Peyer's patch (tissue), 4 donors: ENCODE results near the gene BTBD18. TPM values are rescaled to one million over a fixed set of nuclear protein-coding genes. Genes with fewer than 3 reads are reported as not detected.
"Not testable (repeated sequence)": the region's sequence is repeated elsewhere in the genome, so short reads cannot be mapped to it uniquely, and the experiment has no call there.

Experiments used
- DNase-seq, 3 donors: peaks; one replicate each; pipeline ENCODE4 v3.0.0-alpha.2; 2017 to 2019
- H3K27ac ChIP-seq, 4 donors: fragments of 200-600 bp; sonication (generic); one replicate each; pipeline ENCODE4 v1.5.1; 2016 to 2019
- H3K27me3 ChIP-seq, 2 donors: fragments of 200-600 bp; sonication (generic); one replicate each; pipeline ENCODE4 v1.5.1; 2019
- H3K36me3 ChIP-seq, 3 donors: fragments of 200-600 bp; sonication (generic); one replicate each; pipeline ENCODE4 v1.5.1; 2016 to 2019
- H3K4me1 ChIP-seq, 4 donors: fragments of 200-600 bp; sonication (generic); one replicate each; pipeline ENCODE4 v1.5.1; 2016 to 2019
- H3K4me3 ChIP-seq, 4 donors: fragments of 200-600 bp; sonication (generic); 1 replicate in 3 of 4; 2 replicates in 1 of 4; pipeline ENCODE4 v1.5.1; 2016 to 2019; ENCODE audit warnings: mild to moderate bottlenecking in 1 of 4
- H3K9me3 ChIP-seq, 4 donors: fragments of 200-600 bp; sonication (generic); one replicate each; pipeline ENCODE4 v1.5.1; 2016 to 2019; ENCODE audit warnings: mild to moderate bottlenecking in 1 of 4
- POLR2A ChIP-seq, 2 donors: fragments of 450-650 bp; IDR thresholded peaks; one replicate each; pipeline ENCODE4 v1.5.1; 2017; ENCODE audit warnings: antibody characterized with exemption in 2 of 2, mild to moderate bottlenecking in 2 of 2, moderate library complexity in 2 of 2
- total RNA-seq, 4 donors: library from RNA; depleted of rRNA; stranded (reverse); fragments of >200 nt; gene quantifications; one replicate each; pipeline ENCODE4 v1.1.0, GENCODE V29; 2016
- TF ChIP-seq, protein P1 (sequence below), 6 experiments: fragments of 450-650 bp in 4 of 6; fragments of 200-600 bp in 2 of 6; sonication (generic) in 1 of 6; IDR thresholded peaks; one replicate each; pipeline ENCODE4 v1.5.1; 2017 to 2019; ENCODE audit warnings: antibody characterized with exemption in 6 of 6, mild to moderate bottlenecking in 3 of 6, moderate library complexity in 1 of 6

Gene BTBD18
- total RNA-seq, 4 donors from 2014 or later, result not detected

DNA sequence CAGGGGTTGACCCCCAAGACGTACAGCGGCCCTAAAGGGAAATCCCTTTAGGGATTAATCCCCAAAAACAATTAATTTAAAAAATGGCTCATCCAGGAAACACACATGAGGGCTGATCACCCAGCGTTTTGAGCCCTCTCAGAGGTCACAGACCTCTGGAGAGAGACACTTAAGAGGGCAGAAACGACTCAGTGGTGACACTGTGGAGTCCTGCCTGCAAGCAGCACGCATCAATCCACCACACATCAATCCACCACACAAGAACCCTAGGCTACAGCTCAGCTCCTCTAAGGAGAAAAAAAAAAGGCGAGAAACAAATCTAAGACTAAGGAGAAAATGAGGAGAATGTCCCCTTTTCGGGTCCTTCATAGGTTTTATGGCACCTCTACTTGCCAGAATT is 22.8 kb downstream of the BTBD18 start:
- Histone ChIP-seq H3K9me3 (no peaks in the 10 kb centered on the region), H3K36me3 (no peaks in the 10 kb centered on the region), H3K27me3 (no peaks in the 10 kb centered on the region), H3K4me1 (peaks cover 0 to 10% (median 0%) of the 10 kb centered on the region in 4 donors), H3K27ac (no peak overlapping the region), H3K4me3 (no peak overlapping the region)
- DNase-seq, result no peak
- TF ChIP-seq POLR2A (IDR thresholded peaks at IDR 0.05), result no peak
- TF ChIP-seq, protein P1, sequence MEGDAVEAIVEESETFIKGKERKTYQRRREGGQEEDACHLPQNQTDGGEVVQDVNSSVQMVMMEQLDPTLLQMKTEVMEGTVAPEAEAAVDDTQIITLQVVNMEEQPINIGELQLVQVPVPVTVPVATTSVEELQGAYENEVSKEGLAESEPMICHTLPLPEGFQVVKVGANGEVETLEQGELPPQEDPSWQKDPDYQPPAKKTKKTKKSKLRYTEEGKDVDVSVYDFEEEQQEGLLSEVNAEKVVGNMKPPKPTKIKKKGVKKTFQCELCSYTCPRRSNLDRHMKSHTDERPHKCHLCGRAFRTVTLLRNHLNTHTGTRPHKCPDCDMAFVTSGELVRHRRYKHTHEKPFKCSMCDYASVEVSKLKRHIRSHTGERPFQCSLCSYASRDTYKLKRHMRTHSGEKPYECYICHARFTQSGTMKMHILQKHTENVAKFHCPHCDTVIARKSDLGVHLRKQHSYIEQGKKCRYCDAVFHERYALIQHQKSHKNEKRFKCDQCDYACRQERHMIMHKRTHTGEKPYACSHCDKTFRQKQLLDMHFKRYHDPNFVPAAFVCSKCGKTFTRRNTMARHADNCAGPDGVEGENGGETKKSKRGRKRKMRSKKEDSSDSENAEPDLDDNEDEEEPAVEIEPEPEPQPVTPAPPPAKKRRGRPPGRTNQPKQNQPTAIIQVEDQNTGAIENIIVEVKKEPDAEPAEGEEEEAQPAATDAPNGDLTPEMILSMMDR (IDR thresholded peaks at IDR 0.05), result no peak

- no peak for DNase-seq
- no peak for TF ChIP-seq POLR2A (IDR thresholded peaks at IDR 0.05)
- TF ChIP-seq, protein P1 (IDR thresholded peaks at IDR 0.05), result no peak
- peaks cover 0 to 8% (median 0%) of the 10 kb centered on the region in 3 donors for H3K36me3 ChIP-seq
- H3K27ac ChIP-seq, result no peak overlapping the region
- H3K27me3 ChIP-seq, result no peaks in the 10 kb centered on the region
- no peak overlapping the region for H3K4me3 ChIP-seq
- H3K4me1 ChIP-seq, result peaks cover 0 to 4% (median 0%) of the 10 kb centered on the region in 4 donors
- H3K9me3 ChIP-seq, result no peaks in the 10 kb centered on the region
These were observed 24.4 kb downstream of the BTBD18 start for GRCh38 chr11:57727185-57727584.

- H3K36me3 ChIP-seq, H3K4me3 ChIP-seq, H3K27ac ChIP-seq, H3K27me3 ChIP-seq, DNase-seq, H3K9me3 ChIP-seq: not testable (repeated sequence)
- H3K4me1 ChIP-seq, result peaks cover 0 to 21% (median 11%) of the 10 kb centered on the region in 4 donors
These were observed 34.9 kb downstream of the BTBD18 start for GRCh38 chr11:57716726-57717125.

DNA sequence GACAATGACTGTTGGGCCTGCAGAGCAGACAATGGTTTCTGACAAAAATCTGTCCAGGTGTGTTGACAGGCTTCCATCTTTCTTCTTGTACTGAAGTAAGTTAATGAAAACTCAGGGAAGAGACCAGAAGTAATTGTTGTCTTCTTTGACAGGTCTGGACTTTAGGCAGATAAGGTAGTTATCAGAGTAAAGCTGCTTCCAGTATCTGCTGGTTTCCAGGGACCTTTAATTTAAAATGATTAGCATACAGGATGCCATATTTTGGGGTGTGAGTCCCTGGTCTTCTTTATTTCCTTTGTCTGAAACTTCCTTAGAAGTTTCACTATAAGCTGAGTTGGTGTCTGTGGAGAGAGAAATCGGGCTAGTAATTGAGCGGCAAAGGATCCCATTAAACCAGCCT is 37.8 kb downstream of the BTBD18 start:
- Histone ChIP-seq H3K4me3 (peak overlapping the region; percentile 84 to 94 (median 90)), H3K36me3 (no peaks in the 10 kb centered on the region), H3K27me3 (no peaks in the 10 kb centered on the region), H3K27ac (no peak overlapping the region), H3K9me3 (no peaks in the 10 kb centered on the region), H3K4me1 (peaks cover 3 to 32% (median 15%) of the 10 kb centered on the region in 4 donors)
- TF ChIP-seq POLR2A (IDR thresholded peaks at IDR 0.05), result no peak
- TF ChIP-seq, protein P1 (IDR thresholded peaks at IDR 0.05), result no peak
- no peak for DNase-seq

- no peaks in the 10 kb centered on the region for H3K27me3 ChIP-seq
- H3K36me3 ChIP-seq, result no peaks in the 10 kb centered on the region
- peak within 1 kb of the TSS; percentile 80 to 95 (median 90) for H3K27ac ChIP-seq
- peak; percentile 37 to 53 for TF ChIP-seq POLR2A (IDR thresholded peaks at IDR 0.05)
- TF ChIP-seq, protein P1 (IDR thresholded peaks at IDR 0.05), result no peak
- H3K4me3 ChIP-seq, result peak within 1 kb of the TSS; percentile 84 to 94 (median 90)
- DNase-seq, result peak; percentile 91 to 97 (median 93)
- no peaks in the 10 kb centered on the region for H3K9me3 ChIP-seq
- H3K4me1 ChIP-seq, result peaks cover 3 to 32% (median 15%) of the 10 kb centered on the region in 4 donors
These were observed 39.1 kb downstream of the BTBD18 start, which contains the start of gene TMX2 for GRCh38 chr11:57712256-57713150. TMX2 (plus strand) TSS chr11:57712593; CDS start chr11:57712619, 26 bp downstream.
